GM10266 (cell line): ENCODE data around the gene FGF14.

Source experiments
- DNase-seq: peaks from one replicate; pipeline ENCODE4 v3.0.0; 2012; ENCODE audit errors: extremely low spot score
- CTCF ChIP-seq: IDR thresholded peaks from 2 replicates; pipeline ENCODE4 v1.5.1; 2012; ENCODE audit warnings: mild to moderate bottlenecking, low read depth; ENCODE audit not compliant: control insufficient read depth, insufficient read depth; ENCODE audit errors: missing control alignments

FGF14 gene

DNA sequence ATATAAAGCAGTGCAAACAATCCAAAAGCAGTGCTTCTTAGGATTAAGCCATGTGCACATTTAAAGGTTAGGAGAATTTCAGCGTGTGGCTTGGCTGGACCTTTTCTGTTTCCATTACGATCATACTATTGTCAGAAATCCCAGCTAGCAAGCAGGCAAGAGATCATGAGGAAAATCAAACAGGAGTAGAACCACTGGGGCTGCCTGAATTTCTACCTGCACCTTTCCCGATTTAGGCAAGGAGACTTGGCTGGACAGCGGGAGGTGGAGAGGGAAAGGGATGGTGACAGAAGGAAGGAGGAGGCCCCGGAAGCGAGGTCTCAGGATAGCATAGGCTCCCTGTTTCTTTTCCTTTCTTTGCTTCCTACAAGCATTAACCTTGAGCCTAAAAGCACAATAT lies 102.5 kb downstream of the FGF14 start:
- TF ChIP-seq CTCF = no peak
- no peak for DNase-seq

DNA sequence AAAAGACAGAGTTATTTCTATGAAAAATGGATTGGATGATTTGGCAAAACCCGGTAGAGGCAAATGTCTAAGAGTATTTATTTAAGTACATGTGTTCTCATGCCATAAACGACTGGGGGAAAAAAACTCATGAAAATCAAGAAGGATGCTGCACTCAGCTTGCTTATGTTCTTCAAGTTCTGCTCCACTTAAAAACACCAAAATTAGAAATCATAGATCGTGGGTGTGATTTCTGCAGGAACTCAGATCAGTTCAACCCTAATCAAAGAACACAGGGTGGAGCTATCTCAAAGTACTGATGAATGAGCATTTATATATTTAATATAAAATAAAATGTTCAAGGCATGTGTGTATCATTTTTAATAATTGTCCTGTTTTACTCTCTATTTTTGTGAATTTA lies 103.8 kb downstream of the FGF14 start:
- TF ChIP-seq CTCF = no peak
- DNase-seq = no peak

GRCh38 chr13:102295316-102296048 lies 106.4 kb downstream of the FGF14 start:
- no peak for DNase-seq
- no peak for TF ChIP-seq CTCF

- no peak for TF ChIP-seq CTCF
- DNase-seq = no peak
Measured at GRCh38 chr13:102294407-102295018, 107.3 kb downstream of the FGF14 start.

DNA sequence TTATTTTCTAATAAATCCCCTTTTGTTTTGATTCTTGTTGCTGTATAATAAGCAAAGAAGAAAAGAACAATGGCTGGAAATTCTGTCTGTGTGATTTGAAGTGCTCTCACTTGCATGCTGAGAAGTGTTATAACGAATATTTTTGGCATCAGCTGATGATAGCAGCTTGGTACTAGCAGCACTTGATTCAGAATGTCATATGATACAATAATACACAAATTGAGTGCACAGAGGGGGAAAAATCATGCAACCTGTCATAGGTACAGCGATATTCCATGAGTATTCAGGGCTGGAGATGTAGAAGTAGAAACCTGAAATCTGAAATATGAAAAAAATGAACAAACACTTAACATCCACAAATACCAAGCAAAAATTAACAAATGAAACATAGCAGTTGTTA lies 108.1 kb downstream of the FGF14 start:
- no peak for DNase-seq

GRCh38 chr13:102291587-102292218 lies 110.1 kb downstream of the FGF14 start:
- TF ChIP-seq CTCF = no peak
- no peak for DNase-seq

More for the DNA sequence above, 108.1 kb downstream of the FGF14 start:
- no peak for TF ChIP-seq CTCF

DNA sequence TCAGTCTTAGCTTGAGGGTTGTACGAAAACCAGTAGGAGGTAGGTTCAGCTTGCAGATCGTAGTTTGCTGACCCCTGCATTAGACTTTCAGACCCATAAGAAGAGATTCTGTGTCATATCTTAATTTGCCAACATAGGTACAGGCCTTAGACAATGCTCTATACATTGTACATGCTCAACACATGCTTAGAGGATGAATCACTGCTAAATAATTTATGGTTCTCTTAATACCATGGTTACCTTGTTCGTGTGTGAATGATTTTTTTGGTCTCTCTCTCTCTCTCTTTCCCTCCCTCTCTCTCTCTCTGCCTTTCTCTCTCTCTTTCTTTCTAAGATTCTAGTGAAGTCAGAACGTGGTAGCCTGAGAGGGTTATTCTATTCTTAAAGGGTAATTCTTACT lies 112.2 kb downstream of the FGF14 start:
- no peak for TF ChIP-seq CTCF
- DNase-seq = no peak
